GM19043 (cell line): Measurements from ENCODE around the gene CMTM3.
"Not testable (repeated sequence)": the region's sequence is repeated elsewhere in the genome, so short reads cannot be mapped to it uniquely, and the experiment has no call there.

Source experiments
- ATAC-seq: cut with Tn5 transposase; IDR thresholded peaks from one replicate; pipeline ENCODE4 v1.9.1; 2021; ENCODE audit warnings: low read depth; ENCODE audit not compliant: unreplicated experiment

CMTM3 gene

GRCh38 chr16:66605979-66606751, 1.7 kb downstream of the CMTM3 start:
- peak; percentile 34 for ATAC-seq

- ATAC-seq = peak; percentile 40
Observed at GRCh38 chr16:66608241-66609138, 4.0 kb downstream of the CMTM3 start.

- no peak for ATAC-seq
Observed at GRCh38 chr16:66609139-66609510, 4.6 kb downstream of the CMTM3 start.

GRCh38 chr16:66610111-66610820, 5.8 kb downstream of the CMTM3 start:
- no peak for ATAC-seq

GRCh38 chr16:66611911-66612310, 7.4 kb downstream of the CMTM3 start:
- ATAC-seq = not testable (repeated sequence)

GRCh38 chr16:66612422-66612821, 7.9 kb downstream of the CMTM3 start:
- no peak for ATAC-seq

GRCh38 chr16:66614161-66614802, 9.8 kb downstream of the CMTM3 start:
- no peak for ATAC-seq

GRCh38 chr16:66616169-66616568, 11.7 kb downstream of the CMTM3 start:
- no peak for ATAC-seq

- ATAC-seq = no peak
Observed at GRCh38 chr16:66616592-66616991, 12.1 kb downstream of the CMTM3 start.

- ATAC-seq = no peak
Observed at GRCh38 chr16:66617010-66617434, 12.5 kb downstream of the CMTM3 start.

GRCh38 chr16:66617728-66618127, 13.2 kb downstream of the CMTM3 start:
- ATAC-seq = no peak

- ATAC-seq = no peak
Observed at GRCh38 chr16:66618588-66619375, 14.3 kb downstream of the CMTM3 start.

GRCh38 chr16:66619534-66620428, 15.3 kb downstream of the CMTM3 start:
- ATAC-seq = no peak

GRCh38 chr16:66620429-66620795, 15.9 kb downstream of the CMTM3 start:
- no peak for ATAC-seq

GRCh38 chr16:66621973-66622372, 17.5 kb downstream of the CMTM3 start:
- ATAC-seq = no peak

- no peak for ATAC-seq
Observed at GRCh38 chr16:66622863-66623262, 18.4 kb downstream of the CMTM3 start.

- no peak for ATAC-seq
Observed at GRCh38 chr16:66623755-66624154, 19.3 kb downstream of the CMTM3 start.

GRCh38 chr16:66627611-66628378, 23.3 kb downstream of the CMTM3 start:
- not testable (repeated sequence) for ATAC-seq
